Endothelial cell of umbilical vein (primary cell): ENCODE results near the gene DVL1.

Source experiments
- CTCF ChIP-seq, 2 donors: IDR thresholded peaks; 1 replicate in 1 of 2; 2 replicates in 1 of 2; pipeline ENCODE4 v1.5.1; 2011; ENCODE audit warnings: low read length in 2 of 2, mild to moderate bottlenecking in 2 of 2, moderate library complexity in 2 of 2, control low read depth in 1 of 2, inconsistent platforms in 1 of 2, low read depth in 1 of 2; ENCODE audit not compliant: insufficient read depth in 1 of 2; ENCODE audit errors: extremely low read depth in 1 of 2
- EZH2 ChIP-seq: IDR thresholded peaks from 2 replicates; pipeline ENCODE4 v1.6.1; 2012; ENCODE audit warnings: borderline replicate concordance, low read depth, mild to moderate bottlenecking, moderate library complexity, low read length, inconsistent platforms; ENCODE audit not compliant: severe bottlenecking
- FOS ChIP-seq: IDR thresholded peaks from 2 replicates; pipeline ENCODE4 v1.6.1; 2011; ENCODE audit warnings: mild to moderate bottlenecking, low read length, moderate library complexity, borderline replicate concordance; ENCODE audit not compliant: insufficient read depth
- GATA2 ChIP-seq: IDR thresholded peaks from 2 replicates; pipeline ENCODE4 v1.7.0; 2011; ENCODE audit warnings: low read depth, mild to moderate bottlenecking, moderate library complexity, mixed read lengths, low read length; ENCODE audit not compliant: insufficient read length, insufficient read depth
- MAX ChIP-seq: IDR thresholded peaks from 2 replicates; pipeline ENCODE4 v1.6.1; 2011; ENCODE audit not compliant: insufficient read depth, insufficient read length
- POLR2A ChIP-seq: IDR thresholded peaks from 2 replicates; pipeline ENCODE4 v1.6.1; 2012; ENCODE audit warnings: low read depth, mild to moderate bottlenecking, control low read depth, low read length
- POLR2AphosphoS5 ChIP-seq: IDR thresholded peaks from 2 replicates; pipeline ENCODE4 v1.6.1; 2012; ENCODE audit warnings: low read depth, mild to moderate bottlenecking, control low read depth, low read length, moderate library complexity; ENCODE audit not compliant: insufficient read depth

- TF ChIP-seq POLR2AphosphoS5 (no peak), POLR2A (no peak), CTCF (IDR thresholded peaks at IDR 0.05; ENCODE audit: extremely low read depth in 1 of 2, insufficient read depth in 1 of 2, low read depth in 1 of 2, low read length in 2 of 2) (no peak), EZH2 (no peak), GATA2 (no peak), FOS (no peak), MAX (no peak)
Measured at GRCh38 chr1:1336446-1336845, 12.8 kb downstream of the DVL1 start.
